Loucy (cell line): Measurements from ENCODE around the gene SRXN1.

Experiments used
- CTCF ChIP-seq: fragments of 200-600 bp; sonication (generic); conservative IDR thresholded peaks from 2 replicates; pipeline ENCODE4 v1.5.1; 2014; ENCODE audit warnings: mild to moderate bottlenecking, antibody characterized with exemption, low read length
- EZH2phosphoT487 ChIP-seq: fragments of 200-600 bp; IDR thresholded peaks from 2 replicates; pipeline ENCODE4 v1.6.1; 2018; ENCODE audit warnings: antibody characterized with exemption, mild to moderate bottlenecking, moderate library complexity, borderline replicate concordance

DNA sequence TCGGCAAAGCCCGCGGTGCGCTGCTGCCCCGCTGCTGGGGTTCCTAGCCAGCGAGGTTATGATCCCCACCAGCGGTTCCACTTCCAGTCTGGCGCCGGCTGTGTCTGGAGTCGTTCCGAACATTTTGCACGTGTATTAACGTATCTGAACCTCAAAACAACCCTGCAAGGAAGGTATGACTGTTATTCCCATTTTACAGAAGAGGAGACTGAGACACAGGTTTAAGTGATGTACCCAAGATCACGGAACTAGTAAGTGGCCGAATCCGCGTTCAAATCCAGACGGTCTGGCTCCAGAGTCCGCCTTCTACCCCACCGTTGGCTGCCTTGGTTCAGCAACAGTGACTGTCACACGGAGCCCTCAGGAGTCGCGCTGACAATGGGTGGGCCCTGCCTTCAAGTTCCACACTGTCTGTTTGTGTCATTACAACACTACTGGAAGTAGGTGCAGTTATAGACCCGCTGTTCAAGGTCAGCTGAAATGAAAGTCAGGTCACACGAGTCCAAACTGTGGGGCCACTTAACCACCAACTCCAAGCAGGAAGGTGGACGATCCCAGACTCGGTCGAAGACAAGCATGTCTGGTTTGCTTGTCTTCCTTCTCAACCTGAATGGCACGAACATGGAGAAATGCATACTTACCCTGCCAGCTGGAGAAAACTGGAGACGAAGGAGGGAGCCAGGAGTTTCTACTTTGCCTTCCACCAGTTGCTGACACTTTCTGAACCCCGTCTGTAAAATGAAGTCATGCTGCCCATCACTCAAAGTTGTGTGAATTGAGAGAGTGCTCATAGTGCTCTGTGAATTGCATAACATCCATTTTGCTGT, 803 bp upstream of the SRXN1 start:
- TF ChIP-seq CTCF: no peak
- TF ChIP-seq EZH2phosphoT487: no peak
